Nephron progenitor cell (in vitro differentiated cells): Measurements from ENCODE around the gene ZNF93.
"Not testable (repeated sequence)": the region's sequence is repeated elsewhere in the genome, so short reads cannot be mapped to it uniquely, and the experiment has no call there.

Experiments
- DNase-seq: peaks from one replicate; pipeline ENCODE4 v3.0.0; 2021
- H3K27ac Mint-ChIP-seq: 2 replicates; pipeline ENCODE4 v1.8.0; 2021; ENCODE audit warnings: mild to moderate bottlenecking, moderate library complexity, mixed read lengths
- H3K27me3 Mint-ChIP-seq: 2 replicates; pipeline ENCODE4 v1.8.0; 2021; ENCODE audit warnings: mild to moderate bottlenecking, low read depth, mixed read lengths; ENCODE audit not compliant: poor library complexity
- H3K36me3 Mint-ChIP-seq: 2 replicates; pipeline ENCODE4 v1.8.0; 2021; ENCODE audit warnings: low read depth, mixed read lengths
- H3K4me1 Mint-ChIP-seq: 2 replicates; pipeline ENCODE4 v1.8.0; 2021; ENCODE audit warnings: mixed read lengths
- H3K4me3 Mint-ChIP-seq: 2 replicates; pipeline ENCODE4 v1.8.0; 2021; ENCODE audit warnings: mild to moderate bottlenecking, moderate library complexity, mixed read lengths
- H3K9me3 Mint-ChIP-seq: 2 replicates; pipeline ENCODE4 v1.8.0; 2021; ENCODE audit warnings: mild to moderate bottlenecking, moderate library complexity, mixed read lengths
- TF ChIP-seq, protein P1 (sequence below): fragments of 200-600 bp; sonication (generic); IDR thresholded peaks from 2 replicates; pipeline ENCODE4 v1.5.0; 2021; ENCODE audit warnings: antibody characterized with exemption

Gene ZNF93

GRCh38 chr19:19900729-19901444 is at the start of gene ZNF93:
TSS of gene ZNF93 (plus strand) at chr19:19900946. CDS start at chr19:19901089, 143 bp downstream.
- Mint-ChIP-seq H3K27ac (peak within 1 kb of the TSS; percentile 100), H3K36me3 (peaks cover 100% of the 10 kb centered on the region), H3K27me3 (peaks cover 14% of the 10 kb centered on the region), H3K4me3 (peak within 1 kb of the TSS; percentile 96), H3K4me1 (peaks cover 21% of the 10 kb centered on the region), H3K9me3 (peaks cover 100% of the 10 kb centered on the region)
- peak; percentile 82 for DNase-seq
- TF ChIP-seq, protein P1, sequence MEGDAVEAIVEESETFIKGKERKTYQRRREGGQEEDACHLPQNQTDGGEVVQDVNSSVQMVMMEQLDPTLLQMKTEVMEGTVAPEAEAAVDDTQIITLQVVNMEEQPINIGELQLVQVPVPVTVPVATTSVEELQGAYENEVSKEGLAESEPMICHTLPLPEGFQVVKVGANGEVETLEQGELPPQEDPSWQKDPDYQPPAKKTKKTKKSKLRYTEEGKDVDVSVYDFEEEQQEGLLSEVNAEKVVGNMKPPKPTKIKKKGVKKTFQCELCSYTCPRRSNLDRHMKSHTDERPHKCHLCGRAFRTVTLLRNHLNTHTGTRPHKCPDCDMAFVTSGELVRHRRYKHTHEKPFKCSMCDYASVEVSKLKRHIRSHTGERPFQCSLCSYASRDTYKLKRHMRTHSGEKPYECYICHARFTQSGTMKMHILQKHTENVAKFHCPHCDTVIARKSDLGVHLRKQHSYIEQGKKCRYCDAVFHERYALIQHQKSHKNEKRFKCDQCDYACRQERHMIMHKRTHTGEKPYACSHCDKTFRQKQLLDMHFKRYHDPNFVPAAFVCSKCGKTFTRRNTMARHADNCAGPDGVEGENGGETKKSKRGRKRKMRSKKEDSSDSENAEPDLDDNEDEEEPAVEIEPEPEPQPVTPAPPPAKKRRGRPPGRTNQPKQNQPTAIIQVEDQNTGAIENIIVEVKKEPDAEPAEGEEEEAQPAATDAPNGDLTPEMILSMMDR, result no peak

DNA sequence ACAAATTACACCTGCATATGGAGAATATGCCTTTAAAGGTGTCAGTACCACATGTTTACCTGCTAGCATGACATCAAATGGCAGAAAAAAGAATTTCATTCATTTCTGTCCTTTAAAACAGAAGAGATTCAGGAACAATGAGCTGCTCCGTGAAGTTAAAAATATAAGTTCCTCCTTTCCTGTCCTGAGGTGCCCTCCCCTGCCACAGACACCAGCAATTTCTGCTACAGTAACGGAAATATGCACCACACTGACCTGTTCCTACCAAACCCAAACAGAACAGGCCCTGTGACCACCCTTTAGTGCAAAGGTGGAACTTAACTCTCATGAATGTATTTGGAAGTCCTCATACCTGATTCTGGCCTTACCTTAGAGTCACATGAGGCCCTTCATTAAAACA is 49.0 kb upstream of the ZNF93 start:
- not testable (repeated sequence) for H3K4me1 Mint-ChIP-seq, DNase-seq, H3K27ac Mint-ChIP-seq, H3K27me3 Mint-ChIP-seq, H3K4me3 Mint-ChIP-seq, H3K36me3 Mint-ChIP-seq
- peaks cover 52% of the 10 kb centered on the region for H3K9me3 Mint-ChIP-seq

GRCh38 chr19:19858751-19859150 is 42.0 kb upstream of the ZNF93 start:
- no peak overlapping the region for H3K4me3 Mint-ChIP-seq

GRCh38 chr19:19860756-19861390 is 39.9 kb upstream of the ZNF93 start:
- DNase-seq, result no peak
- Mint-ChIP-seq H3K9me3 (peaks cover 85% of the 10 kb centered on the region), H3K4me3 (peak overlapping the region; percentile 52), H3K4me1 (no peaks in the 10 kb centered on the region), H3K36me3 (peaks cover 27% of the 10 kb centered on the region), H3K27ac (no peak overlapping the region), H3K27me3 (peaks cover 6% of the 10 kb centered on the region)
- TF ChIP-seq, protein P1, result no peak

More at GRCh38 chr19:19858751-19859150, 42.0 kb upstream of the ZNF93 start:
- peaks cover 19% of the 10 kb centered on the region for H3K36me3 Mint-ChIP-seq
- TF ChIP-seq, protein P1, result no peak
- H3K9me3 Mint-ChIP-seq, result peaks cover 80% of the 10 kb centered on the region
- peaks cover 7% of the 10 kb centered on the region for H3K27me3 Mint-ChIP-seq
- DNase-seq, result no peak
- H3K27ac Mint-ChIP-seq, result no peak overlapping the region
- H3K4me1 Mint-ChIP-seq, result no peaks in the 10 kb centered on the region

GRCh38 chr19:19865750-19866610 is 34.8 kb upstream of the ZNF93 start, which contains the start of gene ZNF253:
TSS of gene ZNF253 (plus strand) at chr19:19865882. CDS start at chr19:19865997, 115 bp downstream.
- H3K27me3 Mint-ChIP-seq, result peaks cover 6% of the 10 kb centered on the region
- H3K9me3 Mint-ChIP-seq, result peaks cover 97% of the 10 kb centered on the region
- peak; percentile 89 for DNase-seq
- H3K36me3 Mint-ChIP-seq, result peaks cover 64% of the 10 kb centered on the region
- TF ChIP-seq, protein P1, result no peak
- peak within 1 kb of the TSS; percentile 98 for H3K4me3 Mint-ChIP-seq
- peak within 1 kb of the TSS; percentile 100 for H3K27ac Mint-ChIP-seq
- H3K4me1 Mint-ChIP-seq, result peaks cover 5% of the 10 kb centered on the region
